NCI-H1436 treated with DMSO at 0.1 percent for 48 hours (cell line): ENCODE data around the gene ADAMTS17.

ENCODE experiments used
- DNase-seq: peaks from one replicate; lab custom pipeline; 2025; lab: John Stamatoyannopoulos, UW

ADAMTS17 gene

GRCh38 chr15:100252359-100252758 is 89.4 kb downstream of the ADAMTS17 start:
- DNase-seq, result no peak

DNA sequence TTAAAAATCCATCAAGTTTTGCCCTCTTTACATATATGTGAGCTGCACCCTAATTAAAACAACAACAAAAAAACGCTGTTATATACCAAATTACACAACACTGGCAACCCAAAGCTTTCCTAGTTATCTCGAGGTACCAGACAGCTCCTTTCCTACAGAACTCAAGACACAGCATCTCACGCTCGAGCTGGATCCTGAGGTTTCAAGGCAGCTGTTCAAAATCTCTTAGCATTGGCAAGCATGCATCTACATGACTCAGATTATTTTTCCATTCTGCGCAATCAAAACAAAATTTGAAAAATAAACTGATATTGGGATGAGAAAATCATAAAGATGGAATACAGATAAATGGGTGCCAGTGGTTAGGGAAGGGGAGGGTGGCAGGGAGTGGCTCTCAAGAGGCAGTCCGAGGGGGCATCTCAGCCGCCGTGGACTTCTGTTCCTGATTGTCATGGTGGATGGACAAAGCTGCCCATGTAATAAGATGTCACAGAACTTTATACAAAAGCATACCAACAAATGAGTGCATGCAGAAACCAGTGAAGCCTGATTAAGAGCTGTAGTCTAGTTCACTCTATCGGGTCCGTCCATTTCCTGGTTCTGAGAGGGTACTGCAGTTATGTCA is 91.5 kb downstream of the ADAMTS17 start:
- DNase-seq, result no peak

GRCh38 chr15:100249096-100249815 is 92.5 kb downstream of the ADAMTS17 start:
- DNase-seq, result no peak

DNA sequence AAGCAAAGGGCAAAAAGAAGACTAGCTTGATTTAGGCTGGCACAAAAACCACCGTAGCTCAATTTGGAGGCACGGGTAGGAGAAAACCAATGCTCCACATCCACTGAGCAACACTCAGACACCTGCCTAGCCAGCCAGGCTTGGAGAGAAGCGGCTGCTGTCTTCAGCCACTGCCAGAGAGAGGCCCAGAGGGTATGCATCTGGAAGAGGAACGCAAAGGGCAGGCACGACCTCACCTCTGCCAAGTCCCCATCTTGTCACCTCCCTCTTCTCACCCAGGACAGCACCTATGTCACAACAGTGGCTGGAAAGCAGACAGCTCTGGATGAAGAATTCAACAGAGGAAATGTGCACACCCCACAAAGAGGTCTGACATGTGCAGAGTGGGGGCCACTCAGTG is 93.5 kb downstream of the ADAMTS17 start:
- no peak for DNase-seq

DNA sequence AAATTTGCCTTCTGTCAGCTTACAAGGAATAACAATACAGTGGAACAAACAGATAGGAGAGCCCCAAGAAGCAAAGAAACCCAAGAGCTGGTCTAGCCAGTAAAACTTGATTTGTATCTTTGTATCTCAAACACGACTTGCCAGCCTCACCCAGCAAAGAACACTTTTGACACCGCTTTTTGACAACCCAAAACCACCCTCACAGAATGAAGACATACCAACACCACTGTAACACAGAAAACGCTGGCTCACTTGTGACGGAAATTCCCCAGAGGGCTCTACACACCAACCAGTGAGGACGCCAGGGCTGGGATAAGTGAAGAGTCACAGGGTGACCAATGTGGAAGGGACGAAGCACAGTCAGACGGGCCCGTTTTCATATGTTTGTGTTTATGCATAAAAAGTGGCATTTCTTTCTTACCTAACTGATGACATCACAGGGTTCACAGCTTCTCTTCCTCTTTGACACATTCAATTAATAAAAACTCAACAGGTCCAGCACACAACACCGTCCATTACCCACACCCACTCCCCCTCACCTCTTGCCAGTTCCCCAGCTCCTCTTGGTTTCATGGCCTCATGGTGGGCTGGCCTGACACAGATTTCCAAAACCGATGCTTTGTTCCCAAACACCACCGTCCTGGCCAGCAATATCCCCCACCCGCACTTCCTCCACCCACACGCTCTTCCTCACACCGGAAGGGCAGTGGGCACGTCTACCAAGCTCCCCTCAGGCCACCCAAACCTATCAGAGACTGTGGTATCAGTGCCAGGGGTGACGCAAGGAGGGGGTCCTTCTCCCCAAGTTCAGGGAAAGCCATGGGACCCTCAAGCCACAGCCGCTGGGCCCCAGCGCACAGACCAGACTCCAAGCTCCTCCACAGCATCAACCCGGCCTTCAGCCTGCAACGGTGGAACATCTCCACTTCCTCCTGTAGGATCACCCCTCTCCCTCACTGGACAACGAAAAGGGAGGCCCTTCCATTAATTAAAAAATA is 94.2 kb downstream of the ADAMTS17 start:
- DNase-seq, result no peak

- DNase-seq, result no peak
Observed at GRCh38 chr15:100245855-100246254, 95.9 kb downstream of the ADAMTS17 start.

DNA sequence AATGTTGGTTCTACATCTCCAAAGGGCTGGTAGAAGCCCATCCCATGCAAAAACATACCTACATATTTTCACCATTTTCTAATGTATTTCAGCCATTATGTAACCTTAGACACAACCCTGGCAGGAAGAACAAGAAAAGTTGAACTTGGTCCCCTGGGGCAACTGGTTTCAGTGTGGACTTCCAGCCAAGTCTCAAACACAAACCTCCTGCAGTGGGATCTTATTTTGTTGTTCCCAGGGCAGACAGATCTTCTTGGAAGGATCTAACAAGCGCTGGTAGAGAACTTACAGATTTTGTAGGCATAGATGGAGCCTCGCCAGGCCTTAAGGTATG is 96.3 kb downstream of the ADAMTS17 start:
- no peak for DNase-seq

DNA sequence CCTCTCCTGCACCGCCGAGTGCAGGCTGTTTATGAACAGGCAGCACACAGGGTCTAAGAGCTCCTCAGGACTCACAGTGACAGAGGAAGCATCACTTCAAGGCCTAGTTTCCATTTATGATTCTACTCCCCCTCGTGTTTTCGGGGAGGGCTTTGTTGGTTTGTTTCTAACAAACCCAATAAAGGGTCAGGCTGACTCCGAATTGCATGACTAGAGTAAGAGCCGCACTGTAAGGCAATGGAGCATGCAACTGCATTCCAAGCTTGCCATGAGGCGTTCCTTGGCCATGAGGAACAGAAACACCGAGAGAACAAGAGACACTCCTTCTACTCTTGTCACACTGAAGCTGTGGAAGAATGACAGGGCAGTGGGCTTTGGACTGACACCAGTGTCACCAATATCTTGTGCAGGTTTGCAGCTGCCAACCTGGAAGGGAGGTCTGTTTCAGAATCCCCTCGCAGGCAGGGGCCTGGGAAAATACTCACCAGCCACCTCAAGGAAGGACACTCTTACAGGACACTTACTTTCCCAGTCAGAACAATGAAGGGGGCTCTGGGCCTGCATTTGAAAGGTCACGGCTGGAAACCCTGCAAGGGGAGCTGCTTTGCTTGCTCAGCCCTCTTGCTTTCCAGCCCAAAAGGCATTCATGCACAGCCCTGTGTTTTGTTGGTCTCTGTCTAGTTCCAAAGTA is 96.8 kb downstream of the ADAMTS17 start:
- no peak for DNase-seq

GRCh38 chr15:100242989-100243388 is 98.8 kb downstream of the ADAMTS17 start:
- no peak for DNase-seq

DNA sequence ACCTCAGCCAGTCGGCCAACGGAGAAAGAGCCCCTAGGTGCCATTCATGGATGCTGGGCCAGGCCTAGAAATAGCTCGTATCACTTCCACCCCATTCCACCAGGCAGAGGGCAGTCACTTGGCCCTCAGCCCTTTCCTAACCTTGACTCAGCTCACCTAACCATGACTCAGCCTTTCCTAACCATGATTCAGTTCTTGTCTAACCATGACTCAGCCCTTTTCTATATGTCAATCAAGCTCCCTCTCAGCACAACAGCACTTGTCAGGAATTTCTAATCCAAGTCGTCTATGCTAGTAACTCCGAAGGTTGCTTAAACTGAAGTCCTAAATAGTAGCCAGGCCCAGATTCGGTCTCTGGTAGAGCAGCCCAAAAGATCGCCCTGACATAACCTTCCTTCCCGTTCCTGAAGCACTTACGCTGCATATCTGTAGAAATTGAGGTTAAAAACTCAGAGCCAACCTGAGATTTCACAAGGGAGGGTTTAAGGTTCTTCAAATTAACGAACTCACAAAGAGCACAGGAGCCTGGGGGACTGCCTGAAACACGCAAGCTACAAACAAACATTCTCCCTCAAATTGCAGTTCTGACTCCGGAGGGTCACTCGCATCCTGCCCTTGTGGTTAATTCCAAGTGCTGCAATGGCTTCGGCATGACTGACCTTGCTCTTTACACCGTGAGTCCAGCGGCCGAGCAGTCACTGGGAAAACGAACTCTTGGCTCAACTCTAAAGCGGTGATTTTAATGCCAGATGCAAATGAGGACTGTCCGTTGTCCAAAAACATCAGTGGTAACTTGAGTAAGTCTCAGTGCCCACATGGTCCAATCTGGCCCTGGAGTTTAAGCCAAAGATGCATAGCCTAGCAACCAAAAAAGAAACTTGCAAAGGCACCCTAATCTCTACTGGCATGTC is 99.9 kb downstream of the ADAMTS17 start:
- DNase-seq, result no peak

DNA sequence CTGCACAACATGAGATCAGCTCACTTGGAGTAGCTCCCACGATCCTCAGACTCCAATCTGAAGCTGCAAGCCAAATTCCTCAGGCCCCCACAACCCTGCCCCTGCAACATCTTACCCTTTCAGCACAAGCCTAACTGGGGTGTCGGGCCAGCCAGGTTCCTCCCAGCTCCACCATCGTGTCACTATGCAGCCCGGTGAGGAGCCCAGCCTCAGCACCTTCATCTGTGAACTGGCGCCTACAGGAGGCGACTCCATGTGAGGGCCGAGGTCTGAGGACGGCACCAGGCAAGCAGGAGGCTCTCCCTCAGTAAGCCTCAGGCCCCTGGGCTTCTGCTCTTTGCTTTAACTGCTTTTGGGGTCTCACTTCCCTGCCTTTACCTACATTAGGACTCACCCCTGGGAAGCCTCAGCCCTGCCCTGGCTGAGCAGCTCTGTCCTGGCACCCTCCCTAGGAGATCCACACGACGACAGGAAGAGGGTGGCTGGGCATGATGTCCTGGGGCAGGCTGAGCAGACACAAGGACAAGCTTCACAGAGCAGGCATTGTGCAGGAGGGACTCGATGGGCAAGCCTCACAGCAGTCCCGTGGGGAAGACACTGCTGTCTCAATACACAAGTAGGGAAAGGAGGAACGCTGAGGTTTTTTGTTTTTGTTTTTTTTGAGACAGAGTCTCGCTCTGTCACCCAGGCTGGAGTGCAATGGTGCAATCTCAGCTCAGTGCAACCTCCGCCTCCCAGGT is 104.6 kb downstream of the ADAMTS17 start:
- no peak for DNase-seq

DNA sequence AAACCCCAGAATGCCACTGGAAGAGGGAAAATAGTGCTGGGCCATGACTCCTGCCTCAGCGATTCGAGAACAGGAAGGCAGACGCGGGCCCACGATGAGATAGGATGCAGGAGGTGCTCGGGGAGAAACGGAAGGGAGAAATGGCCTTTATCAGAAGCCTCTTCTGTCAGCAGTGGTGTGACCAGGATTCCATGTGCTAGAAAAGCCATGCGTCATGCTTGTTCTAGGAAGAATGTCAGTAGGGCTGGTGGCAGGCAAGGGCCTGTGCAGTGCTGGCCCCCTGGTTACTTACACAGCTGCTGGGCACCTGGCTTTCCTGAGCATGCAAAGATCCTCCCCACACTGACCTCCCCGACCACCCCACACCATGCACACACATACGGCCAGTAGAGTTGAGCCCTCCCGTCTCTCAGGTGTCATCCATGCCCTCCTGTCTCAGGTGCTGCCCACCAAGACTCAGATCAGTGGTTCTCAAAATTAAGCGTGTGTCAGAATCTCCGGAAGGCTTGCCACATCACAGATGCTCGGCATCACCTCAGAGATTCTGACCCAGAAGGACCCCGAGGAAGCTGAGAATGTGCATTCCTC is 106.7 kb downstream of the ADAMTS17 start:
- DNase-seq, result no peak

- DNase-seq, result no peak
Observed at GRCh38 chr15:100234158-100235029, 107.4 kb downstream of the ADAMTS17 start.

DNA sequence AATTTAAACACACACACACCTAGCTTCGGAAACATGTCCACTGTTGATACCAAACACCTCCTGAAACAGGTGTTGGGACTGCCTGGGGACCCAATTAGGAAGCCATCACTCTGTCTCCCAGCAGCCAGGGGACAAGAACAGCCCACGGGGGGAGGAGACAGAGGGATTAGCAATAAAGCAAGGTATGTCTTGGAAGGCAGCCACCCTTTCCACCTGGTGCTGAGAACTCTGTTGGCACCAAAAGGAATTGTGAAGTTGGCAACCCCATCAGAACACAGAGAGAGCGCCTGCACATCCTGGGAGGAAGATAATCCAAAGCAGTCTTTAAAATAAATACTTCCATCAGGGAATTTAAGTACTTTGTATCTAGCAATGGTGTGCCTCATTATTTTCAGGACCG is 111.0 kb downstream of the ADAMTS17 start:
- no peak for DNase-seq

DNA sequence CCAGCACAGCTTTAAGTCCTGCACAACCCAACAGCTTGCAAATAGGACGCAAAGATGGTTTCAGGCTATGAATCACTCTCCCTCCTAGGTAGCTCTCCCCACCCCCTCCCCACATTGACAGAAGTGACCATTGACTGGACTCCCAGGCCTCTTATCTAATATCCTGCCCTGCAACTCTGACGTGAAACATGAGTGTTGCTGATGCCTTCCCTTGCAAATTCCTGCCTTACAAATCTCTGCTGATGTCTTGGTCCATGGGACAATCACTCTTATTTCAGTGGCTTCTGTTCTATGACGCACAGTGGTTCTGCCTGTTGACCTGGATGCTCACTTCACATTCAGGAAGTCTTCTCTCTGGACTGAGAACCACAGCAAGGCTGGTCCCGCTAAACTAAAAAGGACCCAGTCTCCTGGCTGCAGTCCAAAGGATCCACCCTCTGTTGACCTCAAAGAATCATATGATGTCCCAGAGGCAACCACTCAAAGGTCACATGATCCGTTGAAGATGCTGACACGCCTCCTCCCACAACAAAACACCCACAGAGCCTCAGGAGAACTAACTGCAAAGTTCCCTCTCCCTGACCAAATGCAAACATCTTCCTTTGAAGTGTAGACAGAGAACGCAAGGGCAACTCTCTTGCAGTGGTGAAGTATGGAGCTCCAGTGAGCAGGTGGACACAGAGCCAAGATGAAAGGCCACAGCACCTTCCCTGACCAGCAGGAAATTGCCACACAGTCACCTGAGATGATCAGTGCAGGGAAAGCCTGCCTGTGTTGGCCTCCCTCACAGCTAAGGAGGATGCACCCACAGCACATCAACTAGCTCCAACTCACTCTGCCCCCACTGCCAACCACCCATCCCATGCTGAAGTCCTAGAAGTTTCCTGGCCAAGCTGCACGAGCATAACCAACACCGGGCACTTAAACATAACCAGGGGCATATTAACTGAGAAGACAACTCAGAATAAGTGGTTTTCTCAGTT is 112.3 kb downstream of the ADAMTS17 start:
- DNase-seq, result no peak

DNA sequence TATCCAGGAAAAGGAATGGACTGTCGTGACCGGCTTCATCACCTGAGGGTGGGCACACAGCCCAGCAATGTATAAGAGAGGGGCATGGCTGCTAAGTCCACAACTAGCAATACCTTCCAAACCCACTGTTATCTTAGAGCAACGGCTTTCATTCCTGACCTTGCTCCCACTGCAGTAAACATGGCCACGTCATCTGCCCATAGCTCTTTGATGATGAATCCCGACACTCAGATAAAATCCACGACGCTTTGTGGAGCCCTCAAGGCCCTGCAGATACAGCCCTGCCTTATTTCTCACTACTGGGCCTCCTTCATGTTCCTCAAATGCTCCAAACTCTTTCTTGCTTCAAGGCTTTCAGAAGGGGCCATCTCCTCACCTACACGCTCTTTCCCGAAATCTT is 114.0 kb downstream of the ADAMTS17 start:
- DNase-seq, result no peak

- DNase-seq, result no peak
Observed at GRCh38 chr15:100226107-100226506, 115.7 kb downstream of the ADAMTS17 start.
